Colonic mucosa (tissue), 4 donors: Measurements from ENCODE around the gene FUOM. TPM values are rescaled to one million over a fixed set of nuclear protein-coding genes. Genes with fewer than 3 reads are reported as not detected.

Experiments
- DNase-seq: peaks from one replicate; pipeline ENCODE4 v3.0.0-alpha.2; 2020
- H3K27ac ChIP-seq: fragments of 200-600 bp; one replicate; pipeline ENCODE4 v1.8.0; 2021
- H3K27me3 ChIP-seq: fragments of 200-600 bp; one replicate; pipeline ENCODE4 v1.8.0; 2021
- H3K36me3 ChIP-seq: fragments of 200-600 bp; one replicate; pipeline ENCODE4 v1.8.0; 2021
- H3K4me1 ChIP-seq: fragments of 200-600 bp; one replicate; pipeline ENCODE4 v1.8.0; 2021; ENCODE audit warnings: mild to moderate bottlenecking
- H3K4me3 ChIP-seq: fragments of 200-600 bp; one replicate; pipeline ENCODE4 v1.8.0; 2021
- H3K9ac ChIP-seq, 2 donors: one replicate each; pipeline ENCODE4 v1.7.0; 2013; ENCODE audit warnings: control low read depth in 2 of 2, low read depth in 2 of 2, low read length in 2 of 2
- H3K9me3 ChIP-seq: fragments of 200-600 bp; one replicate; pipeline ENCODE4 v1.8.0; 2021
- intact Hi-C: fragments of 100-400 bp; cut with DNase I; formaldehyde crosslinking; loops from one replicate; pipeline ENCODE4 v1.14.1; 2022
- total RNA-seq, 2 donors: library from RNA; stranded (reverse); fragmentation: NEBNext Ultra II Directional in 1 of 2; extraction: Animal tissue kit (Norgen Biotek cat#: 25700) in 1 of 2; gene quantifications; one replicate each; pipeline ENCODE4 v1.2.1, GENCODE V29; 2021
- TF ChIP-seq, protein P1 (sequence below): fragments of 200-600 bp; IDR thresholded peaks from one replicate; pipeline ENCODE4 v1.8.0; 2022; ENCODE audit warnings: antibody characterized with exemption, mild to moderate bottlenecking
- donor health status: healthy.
- donor health status: DM: no; HTN: no; CAD: no.
- donor health status: DM: no; HTN: no; CAD: no.

The FUOM gene
- total RNA-seq, 2 donors from 2014 or later, result 16.9 to 23.3 TPM

DNA sequence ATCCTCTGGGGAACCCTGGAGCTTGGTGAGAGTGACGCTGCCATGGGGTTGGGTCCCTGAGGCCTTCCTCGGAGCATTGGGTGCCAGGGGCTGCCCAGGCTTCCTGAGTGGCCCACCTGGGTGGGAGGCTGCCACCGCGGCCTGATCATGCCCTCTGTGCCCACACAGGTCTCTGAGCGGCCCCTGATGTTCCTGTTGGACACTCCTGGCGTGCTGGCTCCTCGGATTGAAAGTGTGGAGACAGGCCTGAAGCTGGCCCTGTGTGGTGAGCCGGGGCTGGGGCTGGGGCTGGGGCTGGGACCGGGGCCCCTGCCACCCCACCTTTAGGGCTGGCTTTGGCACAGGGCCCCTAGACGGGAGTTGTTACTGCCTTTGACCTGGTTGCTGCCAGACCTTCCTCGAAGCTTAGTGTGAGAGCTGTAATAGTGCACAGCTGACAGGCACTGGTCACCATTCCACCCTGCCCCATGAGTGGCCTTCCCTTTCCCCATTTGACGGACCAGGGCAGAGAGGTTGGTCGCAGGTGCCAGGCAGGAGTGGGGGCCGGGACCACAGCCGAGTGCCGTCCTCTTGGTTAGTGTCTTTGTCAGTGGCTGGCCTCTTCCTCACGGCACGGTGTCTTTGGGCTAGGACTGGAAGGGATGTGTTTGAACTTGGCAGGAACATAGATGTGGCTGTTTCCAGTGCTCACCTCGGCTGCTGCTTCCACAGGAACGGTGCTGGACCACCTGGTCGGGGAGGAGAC is 44.3 kb upstream of the FUOM start:
- no peaks in the 10 kb centered on the region for H3K4me1 ChIP-seq
- peak overlapping the region in 1 of 2 donors; percentile 8 for H3K9ac ChIP-seq
- no peak overlapping the region for H3K27ac ChIP-seq
- intact Hi-C loops, result no loop called here
- H3K36me3 ChIP-seq, result peaks cover 12% of the 10 kb centered on the region
- no peaks in the 10 kb centered on the region for H3K9me3 ChIP-seq
- TF ChIP-seq, protein P1, sequence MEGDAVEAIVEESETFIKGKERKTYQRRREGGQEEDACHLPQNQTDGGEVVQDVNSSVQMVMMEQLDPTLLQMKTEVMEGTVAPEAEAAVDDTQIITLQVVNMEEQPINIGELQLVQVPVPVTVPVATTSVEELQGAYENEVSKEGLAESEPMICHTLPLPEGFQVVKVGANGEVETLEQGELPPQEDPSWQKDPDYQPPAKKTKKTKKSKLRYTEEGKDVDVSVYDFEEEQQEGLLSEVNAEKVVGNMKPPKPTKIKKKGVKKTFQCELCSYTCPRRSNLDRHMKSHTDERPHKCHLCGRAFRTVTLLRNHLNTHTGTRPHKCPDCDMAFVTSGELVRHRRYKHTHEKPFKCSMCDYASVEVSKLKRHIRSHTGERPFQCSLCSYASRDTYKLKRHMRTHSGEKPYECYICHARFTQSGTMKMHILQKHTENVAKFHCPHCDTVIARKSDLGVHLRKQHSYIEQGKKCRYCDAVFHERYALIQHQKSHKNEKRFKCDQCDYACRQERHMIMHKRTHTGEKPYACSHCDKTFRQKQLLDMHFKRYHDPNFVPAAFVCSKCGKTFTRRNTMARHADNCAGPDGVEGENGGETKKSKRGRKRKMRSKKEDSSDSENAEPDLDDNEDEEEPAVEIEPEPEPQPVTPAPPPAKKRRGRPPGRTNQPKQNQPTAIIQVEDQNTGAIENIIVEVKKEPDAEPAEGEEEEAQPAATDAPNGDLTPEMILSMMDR, result no peak
- DNase-seq, result no peak
- no peak overlapping the region for H3K4me3 ChIP-seq
- H3K27me3 ChIP-seq, result no peaks in the 10 kb centered on the region

DNA sequence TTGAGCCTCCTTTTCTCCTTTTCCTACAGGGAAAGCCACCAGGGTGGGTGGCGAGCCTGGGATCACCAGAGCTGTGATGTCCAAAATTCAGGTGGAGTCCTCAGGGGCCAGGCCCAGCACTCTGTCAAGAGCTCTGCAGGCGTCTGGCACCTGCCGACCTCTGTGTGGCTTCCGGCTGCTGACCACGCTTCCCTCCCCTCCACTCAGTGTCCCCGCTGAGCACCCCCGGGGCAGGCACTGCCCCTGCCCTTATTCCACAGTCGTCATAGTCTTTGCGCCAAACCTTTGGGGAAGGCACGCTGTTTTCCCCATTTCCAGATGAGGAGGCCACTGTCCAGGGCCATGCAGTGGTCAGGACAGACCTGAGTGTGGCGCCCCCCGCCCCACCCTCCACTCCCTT is 43.7 kb upstream of the FUOM start:
- Histone ChIP-seq H3K4me1 (no peaks in the 10 kb centered on the region), H3K27me3 (no peaks in the 10 kb centered on the region), H3K9ac (peak overlapping the region in 1 of 2 donors; percentile 8), H3K27ac (peak overlapping the region; percentile 44), H3K4me3 (no peak overlapping the region), H3K36me3 (peaks cover 12% of the 10 kb centered on the region), H3K9me3 (no peaks in the 10 kb centered on the region)
- DNase-seq, result no peak
- TF ChIP-seq, protein P1, result no peak
- intact Hi-C loops, result no loop called here

DNA sequence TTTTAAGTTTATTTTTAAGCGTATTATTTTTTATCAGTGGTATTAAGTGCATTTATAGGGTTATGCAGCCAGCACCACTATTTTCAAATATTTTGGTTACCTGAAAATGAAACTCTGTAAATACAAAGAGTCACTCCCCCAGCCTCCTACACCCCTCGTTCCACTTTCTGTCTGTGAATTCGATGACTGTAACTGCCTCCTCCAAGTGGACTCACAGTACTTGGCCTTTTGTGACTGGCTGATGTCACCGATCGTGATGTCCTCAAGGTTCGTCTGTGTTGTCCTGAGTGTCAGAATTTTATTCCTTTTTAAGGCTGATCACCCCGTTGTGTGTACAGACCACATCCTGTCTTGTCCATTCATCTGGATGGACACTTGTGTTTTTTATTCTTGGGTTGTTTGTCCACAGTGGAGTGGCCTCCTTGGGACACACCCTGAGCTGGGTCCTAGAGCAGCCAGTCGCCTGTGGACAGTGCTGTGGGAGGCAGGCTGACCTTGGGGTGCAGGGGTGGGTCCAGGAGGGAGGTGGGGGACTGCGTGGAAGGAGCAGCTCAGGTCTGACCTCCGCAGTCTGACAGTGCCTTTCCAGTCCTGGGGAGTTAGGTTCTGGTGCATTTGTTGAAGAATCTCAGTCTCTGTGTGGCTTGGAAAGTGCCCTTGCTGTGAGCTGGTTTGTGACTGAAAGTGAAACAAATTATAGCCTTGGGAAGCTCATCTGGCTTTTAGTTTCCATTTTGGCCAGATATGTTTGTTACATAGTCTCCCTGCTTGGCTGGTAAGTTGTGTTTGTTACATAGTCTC is 43.0 kb upstream of the FUOM start:
- H3K9me3 ChIP-seq, result no peaks in the 10 kb centered on the region
- TF ChIP-seq, protein P1, result no peak
- H3K36me3 ChIP-seq, result peaks cover 12% of the 10 kb centered on the region
- H3K27ac ChIP-seq, result peak overlapping the region; percentile 44
- DNase-seq, result no peak
- no peak overlapping the region for H3K9ac ChIP-seq
- no peaks in the 10 kb centered on the region for H3K27me3 ChIP-seq
- H3K4me1 ChIP-seq, result no peaks in the 10 kb centered on the region
- intact Hi-C loops, result no loop called here
- no peak overlapping the region for H3K4me3 ChIP-seq

DNA sequence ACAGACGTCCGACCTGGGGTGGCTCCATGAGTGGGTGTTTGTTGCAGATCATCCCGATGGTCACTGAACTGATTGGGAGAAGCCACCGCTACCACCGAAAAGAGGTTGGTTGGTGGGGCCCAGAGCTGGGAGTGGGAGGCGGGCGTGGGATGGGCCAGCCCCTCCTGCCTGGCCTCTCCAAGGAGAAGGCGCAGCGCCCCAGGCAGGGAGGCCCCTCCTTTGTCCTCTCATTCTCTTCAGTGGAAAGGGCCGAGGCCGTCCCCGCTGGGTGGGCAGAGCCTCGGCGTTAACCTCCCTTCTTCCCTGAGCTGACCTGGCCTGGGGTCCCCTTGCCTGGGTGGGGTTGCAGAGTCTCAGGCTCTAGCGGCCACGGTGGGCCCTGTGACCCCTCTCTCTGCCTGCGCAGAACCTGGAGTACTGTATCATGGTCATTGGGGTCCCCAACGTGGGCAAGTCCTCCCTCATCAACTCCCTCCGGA is 41.3 kb upstream of the FUOM start:
- no peaks in the 10 kb centered on the region for H3K9me3 ChIP-seq
- H3K9ac ChIP-seq, result no peak overlapping the region
- intact Hi-C loops, result no loop called here
- H3K36me3 ChIP-seq, result peaks cover 12% of the 10 kb centered on the region
- TF ChIP-seq, protein P1, result no peak
- DNase-seq, result no peak
- H3K4me3 ChIP-seq, result no peak overlapping the region
- H3K4me1 ChIP-seq, result peaks cover 8% of the 10 kb centered on the region
- H3K27me3 ChIP-seq, result no peaks in the 10 kb centered on the region
- H3K27ac ChIP-seq, result no peak overlapping the region

DNA sequence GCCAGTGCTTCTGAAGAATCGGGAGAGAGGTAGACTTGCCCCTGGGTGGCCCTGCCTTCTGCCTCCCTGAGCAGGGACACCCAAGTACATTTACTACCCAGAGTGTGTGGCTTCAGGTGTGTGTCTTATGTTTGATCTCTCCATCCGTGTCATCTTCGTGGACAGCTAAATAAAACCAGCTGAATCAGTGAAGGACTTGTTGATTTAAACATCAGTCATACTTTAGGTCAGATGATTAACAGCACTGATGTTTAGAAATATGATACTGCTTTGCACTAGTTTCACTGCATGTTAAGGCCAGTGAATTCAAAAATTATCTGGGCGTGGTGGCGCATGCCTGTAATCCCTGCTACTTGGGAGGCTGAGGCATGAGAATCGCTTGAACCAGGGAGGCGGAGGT is 40.1 kb upstream of the FUOM start:
- H3K4me1 ChIP-seq, result peaks cover 8% of the 10 kb centered on the region
- peaks cover 12% of the 10 kb centered on the region for H3K36me3 ChIP-seq
- no peak overlapping the region for H3K27ac ChIP-seq
- H3K9me3 ChIP-seq, result no peaks in the 10 kb centered on the region
- no peak overlapping the region for H3K9ac ChIP-seq
- H3K4me3 ChIP-seq, result no peak overlapping the region
- H3K27me3 ChIP-seq, result no peaks in the 10 kb centered on the region
- TF ChIP-seq, protein P1, result no peak
- intact Hi-C loops, result no loop called here
- no peak for DNase-seq
